Upper lobe of left lung (tissue), 6 donors: ENCODE measurements around the gene FXR2. TPM values are rescaled to one million over a fixed set of nuclear protein-coding genes. Genes with fewer than 3 reads are reported as not detected.
A peak's percentile ranks its signal among the peaks of the same experiment; 100 is the strongest.
"Not testable (repeated sequence)": the region's sequence is repeated elsewhere in the genome, so short reads cannot be mapped to it uniquely, and the experiment has no call there.

Experiments
- ATAC-seq, 2 donors: fragments of 200-7000 bp; cut with Tn5 transposase; one replicate each; pipeline ENCODE4 v1.9.1; 2022; ENCODE audit warnings: mild to moderate bottlenecking in 2 of 2, moderate library complexity in 2 of 2; ENCODE audit not compliant: low FRiP score in 2 of 2
- DNase-seq, 2 donors: peaks; one replicate each; pipeline ENCODE4 v3.0.0-alpha.2; 2019 to 2020
- H3K27ac ChIP-seq, 4 donors: fragments of 200-600 bp; sonication (generic); one replicate each; pipeline ENCODE4 v1.5.1; 2016 to 2019
- H3K27me3 ChIP-seq, 4 donors: fragments of 200-600 bp; sonication (generic); one replicate each; pipeline ENCODE4 v1.5.1; 2017 to 2019
- H3K36me3 ChIP-seq, 4 donors: fragments of 200-600 bp; sonication (generic); one replicate each; pipeline ENCODE4 v1.5.1; 2016 to 2019
- H3K4me1 ChIP-seq, 4 donors: fragments of 200-600 bp; sonication (generic); one replicate each; pipeline ENCODE4 v1.5.1; 2018 to 2019
- H3K4me3 ChIP-seq, 4 donors: fragments of 200-600 bp; sonication (generic); one replicate each; pipeline ENCODE4 v1.5.1; 2017 to 2019; ENCODE audit warnings: mild to moderate bottlenecking in 2 of 4, moderate library complexity in 1 of 4
- H3K9me3 ChIP-seq, 4 donors: fragments of 200-600 bp; sonication (generic); one replicate each; pipeline ENCODE4 v1.5.1; 2018 to 2019
- EP300 ChIP-seq, 4 donors: sonication (generic); formaldehyde crosslinking; IDR thresholded peaks; one replicate each; pipeline ENCODE4 v1.5.1; 2017; ENCODE audit warnings: antibody characterized with exemption in 4 of 4, control low read depth in 2 of 4
- POLR2A ChIP-seq, 4 donors: fragments of 450-650 bp; IDR thresholded peaks; one replicate each; pipeline ENCODE4 v1.5.1; 2016 to 2017; ENCODE audit warnings: antibody characterized with exemption in 4 of 4, mild to moderate bottlenecking in 2 of 4
- POLR2AphosphoS5 ChIP-seq, 2 donors: sonication (generic); formaldehyde crosslinking; IDR thresholded peaks; one replicate each; pipeline ENCODE4 v1.5.1; 2017; ENCODE audit warnings: antibody characterized with exemption in 2 of 2
- WGBS, 2 donors: methylation state at CpG; one replicate each; pipeline ENCODE4 v1.1.5; 2017 to 2018; 5-methylcytosine and 5-hydroxymethylcytosine counted together
- total RNA-seq, 6 donors: library from RNA; depleted of rRNA in 4 of 6; stranded (reverse); fragments of >200 nt in 4 of 6; gene quantifications; one replicate each; pipeline versions ENCODE4 v1.1.0 to v1.2.1, GENCODE V29; 2016 to 2021
- TF ChIP-seq, protein P1 (sequence below), 6 experiments: fragments of 450-650 bp in 4 of 6; fragments of 200-600 bp in 2 of 6; sonication (generic) in 2 of 6; IDR thresholded peaks; one replicate each; pipeline ENCODE4 v1.5.1; 2016 to 2019; ENCODE audit warnings: antibody characterized with exemption in 6 of 6
- donor health status: DM: no; HTN: no; CAD: no; lungs with moderate emphysema.
- donor health status: DM: no; HTN: yes; CAD: no; lungs with severe emphysema.

Gene FXR2
- total RNA-seq, 6 donors from 2014 or later = 35.6 to 46.1 (median 38.4) TPM

DNA sequence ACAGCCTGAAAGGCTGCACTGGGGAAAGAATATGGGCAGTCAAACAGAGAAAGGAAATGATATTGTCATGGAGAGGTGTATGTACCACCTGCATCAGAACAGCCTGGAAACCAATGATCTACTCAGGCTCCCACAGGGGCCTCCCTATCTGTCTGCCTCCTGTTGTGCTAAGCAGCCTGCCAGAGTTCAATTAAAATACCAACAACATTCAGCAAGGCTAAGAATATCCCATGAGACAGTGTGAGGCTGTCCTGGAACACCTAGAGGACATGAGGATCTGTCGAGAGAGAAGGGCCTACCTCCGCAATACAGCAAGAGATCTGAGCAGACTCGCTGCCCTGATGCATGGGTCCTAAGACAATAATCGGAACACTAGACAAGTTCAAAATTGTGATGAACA, 8.4 kb downstream of the FXR2 start:
- ATAC-seq = no peak
- H3K9me3 ChIP-seq = no peaks in the 10 kb centered on the region
- H3K36me3 ChIP-seq = peaks cover 32 to 54% (median 48%) of the 10 kb centered on the region in 4 donors
- no peak overlapping the region for H3K4me3 ChIP-seq
- no peaks in the 10 kb centered on the region for H3K27me3 ChIP-seq
- no peak for DNase-seq
- WGBS, 2 donors = 95 to 97% methylated on average over 4 of the region's 4 CpGs
- TF ChIP-seq EP300 (IDR thresholded peaks at IDR 0.05) = no peak
- no peak overlapping the region for H3K27ac ChIP-seq
- peaks cover under 1 to 6% (median 4%) of the 10 kb centered on the region in 4 donors for H3K4me1 ChIP-seq

DNA sequence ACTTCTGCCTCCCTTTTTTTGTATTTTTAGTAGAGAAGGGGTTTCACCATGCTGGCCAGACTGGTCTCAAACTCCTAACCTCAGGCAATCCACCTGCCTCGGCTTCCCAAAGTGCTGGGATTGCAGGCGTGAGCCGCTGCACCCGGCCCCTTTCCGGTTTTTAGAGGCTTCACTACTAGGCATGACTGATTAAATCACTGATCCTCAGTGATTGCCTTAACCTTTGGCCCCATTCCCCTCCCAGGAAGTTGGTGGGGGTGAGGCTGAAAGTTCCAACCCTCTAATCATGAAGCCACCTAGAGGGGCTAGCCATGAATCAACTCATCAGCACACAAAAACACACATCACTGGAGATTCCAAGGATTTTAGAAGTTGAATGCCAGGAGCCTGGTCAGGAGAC, 17.1 kb downstream of the FXR2 start:
- DNase-seq, ATAC-seq, H3K4me1 ChIP-seq, H3K4me3 ChIP-seq, H3K27ac ChIP-seq, H3K9me3 ChIP-seq, H3K27me3 ChIP-seq: not testable (repeated sequence)
- 59 to 92% methylated on average over 2 to 5 of the region's 5 CpGs for WGBS, 2 donors
- peaks cover 42 to 97% (median 94%) of the 10 kb centered on the region in 4 donors for H3K36me3 ChIP-seq

GRCh38 chr17:7593296-7593695, 21.4 kb downstream of the FXR2 start:
- H3K27ac ChIP-seq = no peak overlapping the region
- no peak for TF ChIP-seq POLR2A (IDR thresholded peaks at IDR 0.05)
- no peak for TF ChIP-seq POLR2AphosphoS5 (IDR thresholded peaks at IDR 0.05)
- TF ChIP-seq EP300 (IDR thresholded peaks at IDR 0.05) = no peak
- TF ChIP-seq, protein P1, sequence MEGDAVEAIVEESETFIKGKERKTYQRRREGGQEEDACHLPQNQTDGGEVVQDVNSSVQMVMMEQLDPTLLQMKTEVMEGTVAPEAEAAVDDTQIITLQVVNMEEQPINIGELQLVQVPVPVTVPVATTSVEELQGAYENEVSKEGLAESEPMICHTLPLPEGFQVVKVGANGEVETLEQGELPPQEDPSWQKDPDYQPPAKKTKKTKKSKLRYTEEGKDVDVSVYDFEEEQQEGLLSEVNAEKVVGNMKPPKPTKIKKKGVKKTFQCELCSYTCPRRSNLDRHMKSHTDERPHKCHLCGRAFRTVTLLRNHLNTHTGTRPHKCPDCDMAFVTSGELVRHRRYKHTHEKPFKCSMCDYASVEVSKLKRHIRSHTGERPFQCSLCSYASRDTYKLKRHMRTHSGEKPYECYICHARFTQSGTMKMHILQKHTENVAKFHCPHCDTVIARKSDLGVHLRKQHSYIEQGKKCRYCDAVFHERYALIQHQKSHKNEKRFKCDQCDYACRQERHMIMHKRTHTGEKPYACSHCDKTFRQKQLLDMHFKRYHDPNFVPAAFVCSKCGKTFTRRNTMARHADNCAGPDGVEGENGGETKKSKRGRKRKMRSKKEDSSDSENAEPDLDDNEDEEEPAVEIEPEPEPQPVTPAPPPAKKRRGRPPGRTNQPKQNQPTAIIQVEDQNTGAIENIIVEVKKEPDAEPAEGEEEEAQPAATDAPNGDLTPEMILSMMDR (IDR thresholded peaks at IDR 0.05) = no peak
- peaks cover 32 to 87% (median 77%) of the 10 kb centered on the region in 4 donors for H3K36me3 ChIP-seq
- no peaks in the 10 kb centered on the region for H3K9me3 ChIP-seq
- no peak overlapping the region for H3K4me3 ChIP-seq
- DNase-seq = peak in 1 of 2 donors; percentile 82
- no peaks in the 10 kb centered on the region for H3K27me3 ChIP-seq
- WGBS, 2 donors = 90 to 93% methylated on average over 12 of the region's 12 CpGs
- H3K4me1 ChIP-seq = peaks cover 10 to 13% (median 11%) of the 10 kb centered on the region in 4 donors
- ATAC-seq = no peak

DNA sequence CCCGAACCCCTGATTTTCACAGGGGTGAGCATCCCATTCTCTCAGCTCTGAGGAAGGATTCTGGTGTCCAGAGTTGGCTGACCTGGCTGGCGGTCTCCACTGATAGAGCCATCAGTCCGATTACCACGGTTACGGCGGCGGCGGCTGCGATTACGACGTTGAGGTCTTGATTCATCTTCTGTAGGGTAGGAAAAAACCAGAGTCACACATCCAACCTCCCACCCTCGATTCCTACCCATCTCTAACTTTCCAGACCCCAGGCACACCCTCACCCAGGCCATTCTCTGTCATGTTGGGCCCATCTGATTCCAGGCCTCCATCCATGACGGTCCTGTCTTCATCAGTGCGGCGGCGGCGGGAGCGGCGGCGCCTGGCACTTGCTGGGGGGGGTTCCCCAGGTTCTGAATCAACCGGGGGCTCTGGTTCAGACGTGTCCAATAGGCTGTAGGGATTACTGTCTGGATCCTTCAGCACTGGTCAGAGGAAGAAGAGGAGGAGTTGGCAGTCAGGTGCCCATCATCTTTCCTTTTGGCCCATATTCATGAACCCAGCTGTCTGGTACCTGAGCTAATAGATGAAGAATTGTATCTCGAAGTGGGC, 22.2 kb downstream of the FXR2 start:
- Histone ChIP-seq H3K27ac (no peak overlapping the region), H3K4me3 (no peak overlapping the region), H3K4me1 (peaks cover 12 to 13% (median 13%) of the 10 kb centered on the region in 4 donors), H3K9me3 (no peaks in the 10 kb centered on the region), H3K36me3 (peaks cover 32 to 90% (median 77%) of the 10 kb centered on the region in 4 donors), H3K27me3 (no peaks in the 10 kb centered on the region)
- DNase-seq (peak in 1 of 2 donors; percentile 78), ATAC-seq (no peak)
- no peak for TF ChIP-seq POLR2AphosphoS5 (IDR thresholded peaks at IDR 0.05)
- TF ChIP-seq, protein P1 (IDR thresholded peaks at IDR 0.05) = no peak
- no peak for TF ChIP-seq EP300 (IDR thresholded peaks at IDR 0.05)
- TF ChIP-seq POLR2A (IDR thresholded peaks at IDR 0.05) = no peak
- WGBS, 2 donors = 93 to 95% methylated on average over 21 to 23 of the region's 23 CpGs

GRCh38 chr17:7591596-7591995, 23.1 kb downstream of the FXR2 start:
- Histone ChIP-seq H3K4me3 (no peak overlapping the region), H3K36me3 (peaks cover 29 to 90% (median 78%) of the 10 kb centered on the region in 4 donors), H3K9me3 (no peaks in the 10 kb centered on the region), H3K27me3 (no peaks in the 10 kb centered on the region), H3K4me1 (peaks cover 12 to 13% (median 13%) of the 10 kb centered on the region in 4 donors), H3K27ac (no peak overlapping the region)
- WGBS, 2 donors = 94 to 97% methylated on average over 4 to 5 of the region's 5 CpGs
- TF ChIP-seq EP300 (IDR thresholded peaks at IDR 0.05) = no peak
- TF ChIP-seq POLR2AphosphoS5 (IDR thresholded peaks at IDR 0.05) = no peak
- TF ChIP-seq POLR2A (IDR thresholded peaks at IDR 0.05) = no peak
- TF ChIP-seq, protein P1 (IDR thresholded peaks at IDR 0.05) = no peak
- no peak for ATAC-seq
- DNase-seq = no peak

DNA sequence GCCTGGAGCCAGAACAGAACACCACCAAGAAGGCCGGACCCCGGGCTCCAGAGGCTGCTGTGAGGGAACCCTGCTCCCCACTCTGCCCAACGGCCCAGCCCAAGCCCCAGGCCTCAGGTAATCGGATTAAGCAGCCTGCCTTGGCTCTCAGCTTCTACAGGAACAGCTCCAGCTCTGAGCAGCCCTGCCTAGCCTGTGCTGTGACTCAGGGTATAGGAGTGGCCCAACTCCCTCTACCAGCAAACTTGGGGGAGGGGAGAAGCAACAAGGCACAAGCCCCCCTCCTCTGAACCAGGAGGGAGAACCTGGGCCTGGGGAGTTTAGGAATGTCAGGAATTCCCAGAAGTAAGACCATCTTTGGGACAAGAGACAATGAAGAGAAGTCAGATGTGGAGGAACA, 24.0 kb downstream of the FXR2 start:
- Histone ChIP-seq H3K4me3 (no peak overlapping the region), H3K27me3 (no peaks in the 10 kb centered on the region), H3K9me3 (no peaks in the 10 kb centered on the region), H3K36me3 (peaks cover 29 to 83% (median 72%) of the 10 kb centered on the region in 4 donors), H3K27ac (no peak overlapping the region), H3K4me1 (peaks cover 12 to 13% (median 13%) of the 10 kb centered on the region in 4 donors)
- 82 to 100% methylated on average over 1 to 4 of the region's 4 CpGs for WGBS, 2 donors
- TF ChIP-seq POLR2AphosphoS5 (IDR thresholded peaks at IDR 0.05) = no peak
- no peak for TF ChIP-seq POLR2A (IDR thresholded peaks at IDR 0.05)
- TF ChIP-seq, protein P1 (IDR thresholded peaks at IDR 0.05) = no peak
- TF ChIP-seq EP300 (IDR thresholded peaks at IDR 0.05) = no peak
- ATAC-seq (no peak), DNase-seq (no peak)
